GM12878 (cell line): ENCODE measurements around the gene AGBL4. TPM values are rescaled to one million over a fixed set of nuclear protein-coding genes. Genes with fewer than 3 reads are reported as not detected.

ENCODE experiments used
- ATAC-seq: fragments of 200-7000 bp; cut with Tn5 transposase; 3 replicates; pipeline ENCODE4 v1.9.1; 2020; ENCODE audit warnings: mild to moderate bottlenecking, moderate library complexity
- BruUV-seq: library from RNA; stranded (reverse); fragments of 400-500 nt; replicated peaks from 2 replicates; lab custom pipeline; 2021; lab: Mats Ljungman, UMichigan
- CTCF ChIA-PET: fragments of 300-600 bp; sonication (Branson Sonifier 250); formaldehyde crosslinking; extraction: SDS; loops from one replicate; lab custom pipeline; 2021; ENCODE audit warnings: inconsistent platforms; lab: Yijun Ruan, JAX
- POLR2A ChIA-PET: fragments of 350-600 bp; formaldehyde crosslinking; extraction: SDS; loops from one replicate; lab custom pipeline; 2021; ENCODE audit warnings: inconsistent platforms; lab: Charles Lee
- RAD21 ChIA-PET: fragments of 300-600 bp; sonication (Branson Sonifier 250); formaldehyde crosslinking; loops from one replicate; lab custom pipeline; 2023; ENCODE audit warnings: antibody characterized with exemption; ENCODE audit not compliant: unreplicated experiment; lab: Charles Lee
- SMC1A ChIA-PET: fragments of 300-600 bp; sonication (Branson Sonifier 250); formaldehyde crosslinking; loops from one replicate; lab custom pipeline; 2023; ENCODE audit not compliant: unreplicated experiment, uncharacterized antibody; lab: Charles Lee
- DNase-seq: peaks from one replicate; pipeline ENCODE4 v3.0.0-alpha.2; 2011; ENCODE audit warnings: low read depth, low spot score
- FAIRE-seq: peaks from 3 replicates; lab custom pipeline; 2011; peaks lifted over from hg19 to GRCh38; lab: Jason Lieb, UNC
- H2AFZ ChIP-seq: 2 replicates; pipeline ENCODE4 v1.6.0; 2011; ENCODE audit warnings: low read depth, low read length, control low read depth; ENCODE audit not compliant: control insufficient read depth
- H3K27ac ChIP-seq: 2 replicates; pipeline ENCODE4 v1.5.1; 2011; ENCODE audit warnings: control low read depth; ENCODE audit not compliant: control insufficient read depth, insufficient read depth
- H3K27me3 ChIP-seq, 2 experiments: replicated peaks in 1 of 2; 2 replicates each; pipeline versions ENCODE4 v1.6.0 to v1.6.1; 2011; ENCODE audit warnings: low read length in 1 of 2; ENCODE audit not compliant: control insufficient read depth in 2 of 2, insufficient read depth in 2 of 2
- H3K36me3 ChIP-seq, 2 experiments: 2 replicates each; pipeline ENCODE4 v1.5.1; 2011; ENCODE audit warnings: low read length in 1 of 2; ENCODE audit not compliant: control insufficient read depth in 2 of 2, insufficient read depth in 2 of 2
- H3K4me1 ChIP-seq: 2 replicates; pipeline ENCODE4 v1.6.1; 2011; ENCODE audit warnings: mild to moderate bottlenecking, low read length, moderate library complexity, mixed read lengths; ENCODE audit not compliant: control insufficient read depth, insufficient read depth
- H3K4me2 ChIP-seq: 2 replicates; pipeline ENCODE4 v1.6.0; 2011; ENCODE audit warnings: control low read depth; ENCODE audit not compliant: control insufficient read depth, insufficient read depth
- H3K4me3 ChIP-seq: fragments of 200-600 bp; sonication (generic); 2 replicates; pipeline ENCODE4 v1.5.1; 2016
- H3K79me2 ChIP-seq: 2 replicates; pipeline ENCODE4 v1.6.0; 2011; ENCODE audit warnings: low read length; ENCODE audit not compliant: control insufficient read depth, insufficient read depth
- H3K9ac ChIP-seq: 2 replicates; pipeline ENCODE4 v1.8.0; 2011; ENCODE audit warnings: low read length, control low read depth, mixed read lengths; ENCODE audit not compliant: control insufficient read depth, insufficient read depth
- H3K9me3 ChIP-seq: replicated peaks from 3 replicates; pipeline ENCODE4 v1.5.1; 2011; ENCODE audit warnings: mild to moderate bottlenecking, low read length; ENCODE audit not compliant: control insufficient read depth, insufficient read depth
- H4K20me1 ChIP-seq: 2 replicates; pipeline ENCODE4 v1.6.0; 2011; ENCODE audit not compliant: control insufficient read depth, insufficient read depth
- CREM ChIP-seq: IDR thresholded peaks from 2 replicates; pipeline ENCODE4 v1.6.1; 2014; ENCODE audit warnings: antibody characterized with exemption, low read depth
- EP300 ChIP-seq, 2 experiments: fragments of 150-350 bp in 1 of 2; IDR thresholded peaks; 2 replicates each; pipeline ENCODE4 v1.6.1; 2011 to 2012; ENCODE audit warnings: low read depth in 2 of 2, low read length in 2 of 2, borderline replicate concordance in 1 of 2, improper control_type of control experiment in 1 of 2, inconsistent platforms in 1 of 2; ENCODE audit not compliant: control insufficient read depth in 1 of 2
- EZH2 ChIP-seq: IDR thresholded peaks from 2 replicates; pipeline ENCODE4 v1.6.1; 2012; ENCODE audit warnings: low read depth, mild to moderate bottlenecking, control low read depth, inconsistent platforms, low read length, borderline replicate concordance; ENCODE audit not compliant: control insufficient read depth
- GATAD2B ChIP-seq: fragments of 450-650 bp; conservative IDR thresholded peaks from 2 replicates; pipeline ENCODE4 v1.6.1; 2017; ENCODE audit warnings: low read depth, mild to moderate bottlenecking, moderate library complexity
- NFIC ChIP-seq: IDR thresholded peaks from 2 replicates; pipeline ENCODE4 v1.6.1; 2012; ENCODE audit warnings: low read depth, mild to moderate bottlenecking, inconsistent platforms, low read length, moderate library complexity
- PAX5 ChIP-seq: IDR thresholded peaks from 2 replicates; pipeline ENCODE4 v1.6.1; 2011; ENCODE audit warnings: low read depth, low read length, borderline replicate concordance
- SP1 ChIP-seq: IDR thresholded peaks from one replicate; pipeline ENCODE4 v1.6.1; 2011; ENCODE audit warnings: low read depth, low read length
- STAT1 ChIP-seq: fragments of 450-650 bp; conservative IDR thresholded peaks from 2 replicates; pipeline ENCODE4 v1.6.1; 2014; ENCODE audit warnings: antibody characterized with exemption, mild to moderate bottlenecking
- STAT3 ChIP-seq: IDR thresholded peaks from 2 replicates; pipeline ENCODE4 v1.6.1; 2011; ENCODE audit warnings: low read depth, low read length, improper control_type of control experiment
- SUPT20H ChIP-seq: IDR thresholded peaks from 2 replicates; pipeline ENCODE4 v1.6.1; 2011; ENCODE audit warnings: low read depth, mild to moderate bottlenecking, low read length, moderate library complexity, borderline replicate concordance; ENCODE audit not compliant: control insufficient read depth
- TARDBP ChIP-seq: IDR thresholded peaks from 2 replicates; pipeline ENCODE4 v1.6.1; 2016; ENCODE audit warnings: borderline replicate concordance
- TCF12 ChIP-seq: IDR thresholded peaks from 2 replicates; pipeline ENCODE4 v1.6.1; 2011; ENCODE audit warnings: low read depth, mild to moderate bottlenecking, low read length
- TCF7 ChIP-seq: IDR thresholded peaks from 2 replicates; pipeline ENCODE4 v1.6.1; 2014; ENCODE audit warnings: antibody characterized with exemption, borderline replicate concordance
- WGBS: methylation state at CpG from one replicate; pipeline ENCODE4 v1.1.6; 2016; ENCODE audit warnings: low lambda C conversion rate; ENCODE audit not compliant: insufficient replicate concordance, insufficient coverage; ENCODE audit errors: missing lambda C conversion rate; 5-methylcytosine and 5-hydroxymethylcytosine counted together
- in situ Hi-C: fragments of 300-500 bp; cut with MboI; formaldehyde crosslinking; loops from 9 replicates; pipeline ENCODE4 v1.14.3; 2018; ENCODE audit warnings: mixed read lengths
- intact Hi-C: fragments of 100-400 bp; cut with micrococcal nuclease; formaldehyde crosslinking; loops from one replicate; pipeline ENCODE4 v1.14.2; 2022; ENCODE audit not compliant: unreplicated experiment
- polyA plus RNA-seq, 11 experiments: library from polyadenylated mRNA; depleted of rRNA in 4 of 11; unstranded in 6 of 11; stranded (reverse) in 5 of 11; fragments of >200 nt; fragmentation: Nextera tagmentation in 4 of 11; fragmentation: Illumina TruSeq in 1 of 11; extraction: Ambion mirVana in 4 of 11; extraction: Trizol in 1 of 11; gene quantifications; 1 replicate in 1 of 11; 2 replicates in 10 of 11; pipeline versions ENCODE4 v1.2.1 to v1.2.3, GENCODE V29; 2011 to 2016; ENCODE audit warnings: inconsistent platforms in 2 of 11, missing spikeins in 2 of 11, low read depth in 1 of 11
- total RNA-seq, 4 experiments: library from RNA; depleted of rRNA in 3 of 4; stranded (reverse); fragments of >200 nt in 3 of 4; fragmentation: Illumina TruSeq in 1 of 4; extraction: Trizol in 1 of 4; gene quantifications; 2 replicates each; pipeline versions ENCODE4 v1.2.1 to v1.2.3, GENCODE V29; 2013 to 2021
- TF ChIP-seq, protein P1 (sequence below): IDR thresholded peaks from 2 replicates; pipeline ENCODE4 v1.6.1; 2011; ENCODE audit warnings: low read depth, mild to moderate bottlenecking, low read length, moderate library complexity, borderline replicate concordance; ENCODE audit errors: extremely low read depth
- TF ChIP-seq, protein P2 (sequence below), 3 experiments: IDR thresholded peaks in 2 of 3; conservative IDR thresholded peaks in 1 of 3; 2 replicates each; pipeline ENCODE4 v1.5.1; 2011; ENCODE audit warnings: low read depth in 3 of 3, low read length in 3 of 3, mild to moderate bottlenecking in 3 of 3, control low read depth in 2 of 3, moderate library complexity in 2 of 3, inconsistent platforms in 1 of 3, mixed read lengths in 1 of 3; ENCODE audit not compliant: control insufficient read depth in 2 of 3, insufficient read depth in 1 of 3; ENCODE audit errors: extremely low read depth in 1 of 3
- TF ChIP-seq, protein P3 (sequence below): fragments of 450-650 bp; formaldehyde crosslinking; IDR thresholded peaks from 2 replicates; pipeline ENCODE4 v1.5.0; 2022; ENCODE audit warnings: mild to moderate bottlenecking, missing genetic modification characterization

The AGBL4 gene
- total and polyA plus RNA-seq, 10 of the 15 experiments (the other 5 are each of a cell fraction or from before 2014, with no cell fraction given), result 0.31 TPM; not detected in 9

DNA sequence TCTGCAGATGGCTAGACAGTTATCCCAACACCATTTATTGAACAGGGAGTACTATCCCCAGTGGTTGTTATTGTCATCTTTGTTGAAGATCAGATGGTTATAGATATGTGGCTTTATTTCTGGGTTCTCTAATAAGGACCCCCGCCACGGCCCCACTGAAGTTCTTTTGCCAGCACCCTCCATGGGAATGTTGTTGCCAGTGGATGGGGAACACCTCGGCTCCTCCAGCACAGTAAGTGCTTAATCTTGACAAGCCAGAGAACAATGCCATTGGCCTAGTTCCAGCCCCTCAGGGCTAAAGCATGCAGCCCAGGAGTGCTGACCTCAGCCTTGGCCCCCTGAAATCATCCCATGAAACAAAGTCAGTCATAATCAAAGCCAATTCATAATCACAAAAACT, 337.6 kb downstream of the AGBL4 start:
- no peak for FAIRE-seq
- Histone ChIP-seq H3K4me3 (no peak overlapping the region), H3K27ac (no peak overlapping the region), H3K9me3 (no peaks in the 10 kb centered on the region), H2AFZ (no peak overlapping the region), H3K9ac (no peak overlapping the region), H3K36me3 (no peaks in the 10 kb centered on the region), H3K27me3 (no peaks in the 10 kb centered on the region), H3K79me2 (no peaks in the 10 kb centered on the region), H4K20me1 (no peaks in the 10 kb centered on the region), H3K4me1 (no peaks in the 10 kb centered on the region), H3K4me2 (no peak overlapping the region)
- SMC1A ChIA-PET, result interaction anchor here (0.6 kb wide), 1 partner anchor 35 kb away, joined by 3 read pairs; no protein-coding TSS in a partner anchor
- DNase-seq, result no peak
- intact Hi-C loops (no loop called here), in situ Hi-C loops (no loop called here)
- RAD21 ChIA-PET, result no interaction called here
- WGBS, result 2% methylated on average over 3 of the region's 3 CpGs
- BruUV-seq, result no TSS peak
- POLR2A ChIA-PET, result no interaction called here
- ATAC-seq, result no peak
- TF ChIP-seq TCF12 (no peak), NFIC (no peak), CREM (no peak), EZH2 (no peak), STAT1 (no peak), GATAD2B (no peak), PAX5 (no peak), SP1 (no peak), SUPT20H (no peak), TARDBP (no peak), TCF7 (no peak), EP300 (IDR thresholded peaks at IDR 0.05; ENCODE audit: borderline replicate concordance in 1 of 2, control insufficient read depth in 1 of 2, low read depth in 2 of 2, low read length in 2 of 2) (no peak), STAT3 (no peak)
- TF ChIP-seq, protein P1, sequence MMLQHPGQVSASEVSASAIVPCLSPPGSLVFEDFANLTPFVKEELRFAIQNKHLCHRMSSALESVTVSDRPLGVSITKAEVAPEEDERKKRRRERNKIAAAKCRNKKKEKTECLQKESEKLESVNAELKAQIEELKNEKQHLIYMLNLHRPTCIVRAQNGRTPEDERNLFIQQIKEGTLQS, result no peak
- TF ChIP-seq, protein P2, sequence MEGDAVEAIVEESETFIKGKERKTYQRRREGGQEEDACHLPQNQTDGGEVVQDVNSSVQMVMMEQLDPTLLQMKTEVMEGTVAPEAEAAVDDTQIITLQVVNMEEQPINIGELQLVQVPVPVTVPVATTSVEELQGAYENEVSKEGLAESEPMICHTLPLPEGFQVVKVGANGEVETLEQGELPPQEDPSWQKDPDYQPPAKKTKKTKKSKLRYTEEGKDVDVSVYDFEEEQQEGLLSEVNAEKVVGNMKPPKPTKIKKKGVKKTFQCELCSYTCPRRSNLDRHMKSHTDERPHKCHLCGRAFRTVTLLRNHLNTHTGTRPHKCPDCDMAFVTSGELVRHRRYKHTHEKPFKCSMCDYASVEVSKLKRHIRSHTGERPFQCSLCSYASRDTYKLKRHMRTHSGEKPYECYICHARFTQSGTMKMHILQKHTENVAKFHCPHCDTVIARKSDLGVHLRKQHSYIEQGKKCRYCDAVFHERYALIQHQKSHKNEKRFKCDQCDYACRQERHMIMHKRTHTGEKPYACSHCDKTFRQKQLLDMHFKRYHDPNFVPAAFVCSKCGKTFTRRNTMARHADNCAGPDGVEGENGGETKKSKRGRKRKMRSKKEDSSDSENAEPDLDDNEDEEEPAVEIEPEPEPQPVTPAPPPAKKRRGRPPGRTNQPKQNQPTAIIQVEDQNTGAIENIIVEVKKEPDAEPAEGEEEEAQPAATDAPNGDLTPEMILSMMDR (IDR thresholded peaks at IDR 0.05 in 2 of 3, conservative IDR thresholded peaks at IDR 0.05 in 1 of 3; ENCODE audit: control insufficient read depth in 2 of 3, extremely low read depth in 1 of 3, insufficient read depth in 1 of 3, low read depth in 3 of 3, low read length in 3 of 3), result no peak
- TF ChIP-seq, protein P3, sequence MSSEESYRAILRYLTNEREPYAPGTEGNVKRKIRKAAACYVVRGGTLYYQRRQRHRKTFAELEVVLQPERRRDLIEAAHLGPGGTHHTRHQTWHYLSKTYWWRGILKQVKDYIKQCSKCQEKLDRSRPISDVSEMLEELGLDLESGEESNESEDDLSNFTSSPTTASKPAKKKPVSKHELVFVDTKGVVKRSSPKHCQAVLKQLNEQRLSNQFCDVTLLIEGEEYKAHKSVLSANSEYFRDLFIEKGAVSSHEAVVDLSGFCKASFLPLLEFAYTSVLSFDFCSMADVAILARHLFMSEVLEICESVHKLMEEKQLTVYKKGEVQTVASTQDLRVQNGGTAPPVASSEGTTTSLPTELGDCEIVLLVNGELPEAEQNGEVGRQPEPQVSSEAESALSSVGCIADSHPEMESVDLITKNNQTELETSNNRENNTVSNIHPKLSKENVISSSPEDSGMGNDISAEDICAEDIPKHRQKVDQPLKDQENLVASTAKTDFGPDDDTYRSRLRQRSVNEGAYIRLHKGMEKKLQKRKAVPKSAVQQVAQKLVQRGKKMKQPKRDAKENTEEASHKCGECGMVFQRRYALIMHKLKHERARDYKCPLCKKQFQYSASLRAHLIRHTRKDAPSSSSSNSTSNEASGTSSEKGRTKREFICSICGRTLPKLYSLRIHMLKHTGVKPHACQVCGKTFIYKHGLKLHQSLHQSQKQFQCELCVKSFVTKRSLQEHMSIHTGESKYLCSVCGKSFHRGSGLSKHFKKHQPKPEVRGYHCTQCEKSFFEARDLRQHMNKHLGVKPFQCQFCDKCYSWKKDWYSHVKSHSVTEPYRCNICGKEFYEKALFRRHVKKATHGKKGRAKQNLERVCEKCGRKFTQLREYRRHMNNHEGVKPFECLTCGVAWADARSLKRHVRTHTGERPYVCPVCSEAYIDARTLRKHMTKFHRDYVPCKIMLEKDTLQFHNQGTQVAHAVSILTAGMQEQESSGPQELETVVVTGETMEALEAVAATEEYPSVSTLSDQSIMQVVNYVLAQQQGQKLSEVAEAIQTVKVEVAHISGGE (CRISPR knock-in tag), result no peak
- CTCF ChIA-PET, result no interaction called here
